PC-3 (cell line): Measurements from ENCODE around the gene IRAK1BP1. TPM values are rescaled to one million over a fixed set of nuclear protein-coding genes. Genes with fewer than 3 reads are reported as not detected.
"Not testable (repeated sequence)": the region's sequence is repeated elsewhere in the genome, so short reads cannot be mapped to it uniquely, and the experiment has no call there.

Source experiments
- ATAC-seq: fragments of 200-7000 bp; cut with Tn5 transposase; 2 replicates; pipeline ENCODE4 v1.9.1; 2020; ENCODE audit warnings: mild to moderate bottlenecking, moderate library complexity
- BruUV-seq: library from RNA; stranded (reverse); fragments of 400-500 nt; replicated peaks from 2 replicates; lab custom pipeline; 2021; lab: Mats Ljungman, UMichigan
- CTCF ChIA-PET: fragments of 300-600 bp; sonication (Branson Sonifier 250); formaldehyde crosslinking; loops from one replicate; lab custom pipeline; 2022; ENCODE audit warnings: antibody characterized with exemption; lab: Charles Lee
- POLR2A ChIA-PET: fragments of 300-600 bp; sonication (Branson Sonifier 250); formaldehyde crosslinking; loops from one replicate; lab custom pipeline; 2022; ENCODE audit warnings: antibody characterized with exemption; ENCODE audit not compliant: unreplicated experiment; lab: Charles Lee
- DNase-seq: peaks from one replicate; pipeline ENCODE4 v3.0.0-alpha.2; 2015
- H2AFZ ChIP-seq: fragments of 300-600 bp; sonication (generic); 2 replicates; pipeline ENCODE4 v1.6.0; 2016; ENCODE audit warnings: antibody characterized with exemption, low read length
- H3F3A ChIP-seq: fragments of 300-600 bp; sonication (generic); one replicate; pipeline ENCODE4 v1.6.0; 2017; ENCODE audit warnings: antibody characterized with exemption, low read length, control low read depth, mild to moderate bottlenecking; ENCODE audit not compliant: unreplicated experiment
- H3K27ac ChIP-seq: fragments of 300-600 bp; sonication (generic); 2 replicates; pipeline ENCODE4 v1.5.1; 2016; ENCODE audit warnings: mild to moderate bottlenecking, low read length
- H3K27me3 ChIP-seq: fragments of 300-600 bp; sonication (generic); 2 replicates; pipeline ENCODE4 v1.6.1; 2016; ENCODE audit warnings: low read length, mixed read lengths
- H3K36me3 ChIP-seq: fragments of 300-600 bp; sonication (generic); 2 replicates; pipeline ENCODE4 v1.6.1; 2016; ENCODE audit warnings: low read depth, mixed run types, low read length, mixed read lengths
- H3K4me1 ChIP-seq: fragments of 300-600 bp; sonication (generic); 2 replicates; pipeline ENCODE4 v1.5.1; 2016; ENCODE audit warnings: low read length; ENCODE audit not compliant: insufficient read depth
- H3K4me2 ChIP-seq: fragments of 300-600 bp; sonication (generic); 2 replicates; pipeline ENCODE4 v1.6.0; 2016; ENCODE audit warnings: low read length
- H3K4me3 ChIP-seq: fragments of 300-600 bp; sonication (generic); 2 replicates; pipeline ENCODE4 v1.5.1; 2016; ENCODE audit warnings: mild to moderate bottlenecking, low read length, mixed read lengths
- H3K79me2 ChIP-seq: fragments of 300-600 bp; sonication (generic); 2 replicates; pipeline ENCODE4 v1.6.1; 2017; ENCODE audit warnings: low read length, mixed read lengths
- H3K9ac ChIP-seq: fragments of 300-600 bp; sonication (generic); 2 replicates; pipeline ENCODE4 v1.6.0; 2016; ENCODE audit warnings: mild to moderate bottlenecking, low read length
- H3K9me2 ChIP-seq: fragments of 300-600 bp; sonication (generic); replicated peaks from 2 replicates; pipeline ENCODE4 v1.6.1; 2016; ENCODE audit warnings: mixed run types, low read length, mixed read lengths
- H3K9me3 ChIP-seq: fragments of 300-600 bp; sonication (generic); 2 replicates; pipeline ENCODE4 v1.6.1; 2016; ENCODE audit warnings: low read length, mixed read lengths
- H4K20me1 ChIP-seq: fragments of 300-600 bp; sonication (generic); 2 replicates; pipeline ENCODE4 v1.6.1; 2016; ENCODE audit warnings: low read length, mixed read lengths
- EZH2 ChIP-seq: fragments of 300-600 bp; sonication (generic); IDR thresholded peaks from one replicate; pipeline ENCODE4 v1.6.1; 2017; ENCODE audit warnings: antibody characterized with exemption, mild to moderate bottlenecking, low read length; ENCODE audit not compliant: unreplicated experiment
- EZH2phosphoT487 ChIP-seq: fragments of 300-600 bp; sonication (generic); IDR thresholded peaks from 2 replicates; pipeline ENCODE4 v1.6.1; 2018; ENCODE audit warnings: mild to moderate bottlenecking, antibody characterized with exemption, low read length, borderline replicate concordance
- intact Hi-C: fragments of 100-400 bp; cut with micrococcal nuclease; formaldehyde crosslinking; loops from 2 replicates; pipeline ENCODE4 v1.9.0; 2023
- total RNA-seq: library from RNA; depleted of rRNA; stranded (reverse); fragments of >200 nt; gene quantifications from 2 replicates; pipeline ENCODE4 v1.2.3, GENCODE V29; 2014
- TF ChIP-seq, protein P1 (sequence below): fragments of 300-600 bp; sonication (generic); conservative IDR thresholded peaks from 2 replicates; pipeline ENCODE4 v1.5.1; 2017; ENCODE audit warnings: antibody characterized with exemption, low read depth, mild to moderate bottlenecking, low read length

IRAK1BP1 gene
- total RNA-seq, 1 experiment from 2014 or later, result 3.4 TPM

DNA sequence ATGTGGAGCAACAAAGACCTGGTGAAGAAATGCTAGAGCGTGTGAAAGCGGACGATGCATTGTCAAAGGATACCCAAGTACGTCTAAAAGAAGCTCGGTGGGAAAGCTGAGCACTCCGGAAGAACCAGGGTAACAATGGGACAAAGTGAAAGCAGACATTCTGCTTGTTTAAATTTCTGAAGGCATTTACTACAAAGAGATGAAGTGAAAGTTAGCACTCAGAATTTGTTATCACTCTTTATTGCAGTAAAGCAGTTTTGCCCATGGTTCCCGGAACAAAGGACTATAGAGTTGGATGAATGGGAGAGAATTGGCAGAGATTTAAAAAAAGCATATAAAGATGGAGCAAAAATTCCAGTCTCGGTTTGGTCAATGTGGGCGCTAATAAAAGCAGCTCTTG is 12.8 kb upstream of the IRAK1BP1 start:
- H3K4me2 ChIP-seq, result no peak overlapping the region

DNA sequence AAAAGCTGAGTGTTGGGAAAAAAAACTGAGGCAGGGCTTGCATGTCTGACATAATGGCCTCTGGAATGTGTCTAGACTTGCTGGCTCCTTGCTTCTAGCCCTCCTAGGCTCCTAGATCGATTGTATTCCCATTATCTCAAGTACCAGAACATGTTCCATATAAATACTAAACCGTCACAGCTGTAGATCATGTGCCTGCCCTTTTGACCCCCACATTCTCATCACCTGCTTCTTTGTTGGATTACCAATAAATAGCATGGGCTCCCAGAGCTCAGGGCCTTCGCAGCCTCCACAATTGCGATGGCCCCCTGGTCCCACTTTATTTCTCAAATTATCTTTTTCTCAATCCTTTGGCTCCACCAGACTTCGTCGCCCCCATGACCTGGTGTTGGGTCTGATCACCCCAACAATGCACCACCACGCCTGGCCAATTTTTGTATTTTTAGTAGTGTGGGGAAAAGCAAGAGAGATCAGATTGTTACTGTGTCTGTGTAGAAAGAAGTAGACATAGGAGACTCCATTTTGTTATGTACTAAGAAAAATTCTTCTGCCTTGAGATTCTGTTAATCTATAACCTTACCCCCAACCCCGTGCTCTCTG is 8.9 kb upstream of the IRAK1BP1 start:
- intact Hi-C loops, H3K4me2 ChIP-seq, BruUV-seq, H3K36me3 ChIP-seq, CTCF ChIA-PET, H3K9me3 ChIP-seq, H3K9ac ChIP-seq, H3K79me2 ChIP-seq, H3K4me1 ChIP-seq, H3K4me3 ChIP-seq, H3K9me2 ChIP-seq, H4K20me1 ChIP-seq, H3K27ac ChIP-seq, ATAC-seq, H3F3A ChIP-seq, H3K27me3 ChIP-seq, DNase-seq, H2AFZ ChIP-seq: not testable (repeated sequence)
- POLR2A ChIA-PET, result interaction anchor here (0.6 kb wide), 1 partner anchor 109 kb away, joined by 6 read pairs; no protein-coding TSS in a partner anchor

More for the DNA sequence above, 12.8 kb upstream of the IRAK1BP1 start:
- H3F3A ChIP-seq, result no peaks in the 10 kb centered on the region
- no TSS peak for BruUV-seq
- no peak overlapping the region for H3K9ac ChIP-seq
- no peaks in the 10 kb centered on the region for H4K20me1 ChIP-seq
- no peak for DNase-seq
- H3K27me3 ChIP-seq, result no peaks in the 10 kb centered on the region
- no peak overlapping the region for H3K4me3 ChIP-seq
- ChIA-PET POLR2A (no interaction called here), CTCF (no interaction called here)
- no peaks in the 10 kb centered on the region for H3K79me2 ChIP-seq
- no peak overlapping the region for H3K27ac ChIP-seq
- TF ChIP-seq EZH2phosphoT487, result no peak
- no peak for TF ChIP-seq EZH2
- TF ChIP-seq, protein P1, sequence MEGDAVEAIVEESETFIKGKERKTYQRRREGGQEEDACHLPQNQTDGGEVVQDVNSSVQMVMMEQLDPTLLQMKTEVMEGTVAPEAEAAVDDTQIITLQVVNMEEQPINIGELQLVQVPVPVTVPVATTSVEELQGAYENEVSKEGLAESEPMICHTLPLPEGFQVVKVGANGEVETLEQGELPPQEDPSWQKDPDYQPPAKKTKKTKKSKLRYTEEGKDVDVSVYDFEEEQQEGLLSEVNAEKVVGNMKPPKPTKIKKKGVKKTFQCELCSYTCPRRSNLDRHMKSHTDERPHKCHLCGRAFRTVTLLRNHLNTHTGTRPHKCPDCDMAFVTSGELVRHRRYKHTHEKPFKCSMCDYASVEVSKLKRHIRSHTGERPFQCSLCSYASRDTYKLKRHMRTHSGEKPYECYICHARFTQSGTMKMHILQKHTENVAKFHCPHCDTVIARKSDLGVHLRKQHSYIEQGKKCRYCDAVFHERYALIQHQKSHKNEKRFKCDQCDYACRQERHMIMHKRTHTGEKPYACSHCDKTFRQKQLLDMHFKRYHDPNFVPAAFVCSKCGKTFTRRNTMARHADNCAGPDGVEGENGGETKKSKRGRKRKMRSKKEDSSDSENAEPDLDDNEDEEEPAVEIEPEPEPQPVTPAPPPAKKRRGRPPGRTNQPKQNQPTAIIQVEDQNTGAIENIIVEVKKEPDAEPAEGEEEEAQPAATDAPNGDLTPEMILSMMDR, result no peak
- intact Hi-C loops, result no loop called here
- no peaks in the 10 kb centered on the region for H3K9me2 ChIP-seq
- H2AFZ ChIP-seq, result no peak overlapping the region
- H3K9me3 ChIP-seq, result no peaks in the 10 kb centered on the region
- no peaks in the 10 kb centered on the region for H3K36me3 ChIP-seq
- no peaks in the 10 kb centered on the region for H3K4me1 ChIP-seq
- ATAC-seq, result no peak

DNA sequence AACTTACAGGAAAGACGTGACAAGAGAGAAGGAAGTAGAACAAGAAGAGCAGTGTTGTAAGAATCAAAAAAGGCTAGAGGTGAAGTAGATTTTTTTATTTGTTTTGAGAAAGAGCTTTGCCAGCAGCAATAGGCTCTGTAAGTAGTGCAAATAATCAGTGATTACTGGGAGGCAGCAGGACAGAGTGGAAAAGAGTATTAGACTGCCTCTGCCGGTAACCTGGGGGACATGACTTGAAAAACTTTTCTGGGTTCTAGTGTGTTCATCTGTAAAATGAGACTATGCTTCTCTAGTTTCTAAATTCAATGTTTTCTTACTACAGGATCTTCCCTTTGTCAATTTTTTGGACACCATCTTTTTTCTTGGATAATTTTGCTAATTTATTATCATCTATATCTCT is 5.8 kb upstream of the IRAK1BP1 start:
- no TSS peak for BruUV-seq
- DNase-seq (peak; percentile 11), ATAC-seq (no peak)
- Histone ChIP-seq H3K9me2 (no peaks in the 10 kb centered on the region), H3K27ac (no peak overlapping the region), H2AFZ (no peak overlapping the region), H3K36me3 (no peaks in the 10 kb centered on the region), H3K4me2 (no peak overlapping the region), H3K79me2 (no peaks in the 10 kb centered on the region), H4K20me1 (no peaks in the 10 kb centered on the region), H3K9ac (no peak overlapping the region), H3F3A (no peaks in the 10 kb centered on the region), H3K4me1 (no peaks in the 10 kb centered on the region), H3K4me3 (no peak overlapping the region), H3K9me3 (no peaks in the 10 kb centered on the region), H3K27me3 (no peaks in the 10 kb centered on the region)
- intact Hi-C loops, result no loop called here
- TF ChIP-seq EZH2, result no peak
- TF ChIP-seq EZH2phosphoT487, result no peak
- TF ChIP-seq, protein P1, result peak; percentile 27; the same call in 1 of the 2 replicates
- ChIA-PET CTCF (no interaction called here), POLR2A (no interaction called here)
